Adrenal gland (tissue), 5 donors: ENCODE data around the gene RSL24D1.

Source experiments
- CTCF ChIP-seq, 6 experiments: fragments of 450-650 bp in 4 of 6; fragments of 200-600 bp in 2 of 6; sonication (generic) in 1 of 6; IDR thresholded peaks; 1 replicate in 5 of 6; 2 replicates in 1 of 6; pipeline versions ENCODE4 v1.5.1 to v1.8.0; 2016 to 2021; ENCODE audit warnings: antibody characterized with exemption in 6 of 6, mild to moderate bottlenecking in 2 of 6, moderate library complexity in 1 of 6
- POLR2A ChIP-seq, 2 donors: fragments of 450-650 bp; IDR thresholded peaks; one replicate each; pipeline ENCODE4 v1.6.1; 2017; ENCODE audit warnings: antibody characterized with exemption in 2 of 2, mild to moderate bottlenecking in 2 of 2, moderate library complexity in 1 of 2
- donor health status: DM: no; HTN: no; CAD: no.

DNA sequence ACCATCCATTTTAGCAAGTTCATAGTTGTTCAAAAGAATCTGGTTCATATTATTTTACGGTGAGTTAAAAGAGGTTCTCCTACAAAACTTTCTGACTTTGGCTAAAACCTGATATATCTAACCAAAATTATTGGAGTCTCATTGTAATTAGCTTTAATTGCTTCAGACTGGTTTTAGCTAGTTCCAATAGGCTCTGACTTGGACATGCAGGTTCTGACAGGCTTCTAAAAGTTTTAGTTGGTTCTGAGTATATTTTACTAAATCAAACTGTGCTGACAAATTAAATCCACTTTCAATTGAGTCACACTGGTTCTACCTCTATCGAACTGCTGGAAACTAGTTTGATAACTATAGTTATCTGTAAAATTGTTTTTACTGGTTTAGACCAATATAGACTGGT, 42.1 kb upstream of the RSL24D1 start:
- TF ChIP-seq POLR2A (IDR thresholded peaks at IDR 0.05) (no peak), CTCF (IDR thresholded peaks at IDR 0.05) (no peak)
